ENCODE results near the gene ARL14.

Gene ARL14

DNA sequence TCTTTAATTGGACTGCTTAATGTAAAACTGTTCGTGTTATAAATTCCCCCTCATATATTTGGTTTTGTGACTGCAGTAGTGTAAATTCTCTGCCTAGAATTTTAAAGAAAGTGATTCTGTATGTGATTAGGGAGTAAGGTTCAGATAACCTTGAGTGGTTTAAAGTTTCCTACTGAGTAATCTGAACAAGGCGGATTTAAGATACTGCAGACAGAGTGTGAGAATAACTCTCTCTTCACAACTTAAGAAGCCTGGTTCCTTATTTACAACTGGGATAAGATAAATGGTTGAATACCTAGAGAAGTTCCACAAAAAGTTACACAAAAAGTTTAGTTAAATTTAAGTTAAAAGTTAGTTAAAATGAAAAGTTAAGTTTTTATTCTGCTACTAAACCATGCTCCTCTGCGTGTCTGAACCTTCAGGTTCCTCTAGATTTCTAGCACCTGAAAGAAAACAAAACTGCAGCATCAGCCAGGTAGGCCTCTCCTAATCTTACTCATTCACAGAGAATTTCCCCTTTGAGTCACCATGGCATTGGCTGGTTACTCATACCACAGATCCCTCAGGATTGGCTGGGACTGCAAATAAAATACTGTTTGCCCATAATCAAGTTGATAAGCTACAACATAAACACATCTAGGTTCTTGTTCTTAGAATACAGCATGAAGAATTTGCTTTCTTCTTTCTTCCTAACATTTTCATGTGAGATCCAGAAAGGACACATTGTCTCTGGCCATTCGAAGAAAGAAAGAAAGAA lies at the start of gene ARL14:
Gene ARL14, plus strand, starts transcription at position 614 of the 757 bp plus-strand sequence. CDS start 187 bp downstream, outside the sequence.
- no peak for DNase-seq

GRCh38 chr3:160629491-160629890 lies 47.5 kb upstream of the ARL14 start:
- no peak for DNase-seq

GRCh38 chr3:160633361-160634083 lies 43.4 kb upstream of the ARL14 start:
- no peak for DNase-seq

DNA sequence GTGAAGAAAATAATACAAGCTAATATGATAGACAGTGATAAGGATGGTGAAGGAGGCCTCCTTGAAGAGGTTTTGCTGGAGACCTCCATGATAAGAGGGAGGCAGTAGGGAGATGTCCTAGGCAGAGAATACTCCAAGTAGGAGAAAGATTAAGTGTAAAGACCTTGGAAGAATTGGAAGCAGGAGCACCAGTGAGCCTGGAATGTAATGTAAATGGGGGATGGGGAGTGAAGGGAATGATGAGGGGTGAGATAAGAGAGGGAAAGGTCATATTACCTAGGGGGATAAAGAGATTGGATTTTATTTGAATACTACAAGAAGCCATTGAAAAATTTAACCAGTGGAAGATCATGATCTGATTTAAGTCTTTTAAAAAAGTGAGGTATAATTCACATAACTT lies 41.7 kb upstream of the ARL14 start:
- no peak for DNase-seq

DNA sequence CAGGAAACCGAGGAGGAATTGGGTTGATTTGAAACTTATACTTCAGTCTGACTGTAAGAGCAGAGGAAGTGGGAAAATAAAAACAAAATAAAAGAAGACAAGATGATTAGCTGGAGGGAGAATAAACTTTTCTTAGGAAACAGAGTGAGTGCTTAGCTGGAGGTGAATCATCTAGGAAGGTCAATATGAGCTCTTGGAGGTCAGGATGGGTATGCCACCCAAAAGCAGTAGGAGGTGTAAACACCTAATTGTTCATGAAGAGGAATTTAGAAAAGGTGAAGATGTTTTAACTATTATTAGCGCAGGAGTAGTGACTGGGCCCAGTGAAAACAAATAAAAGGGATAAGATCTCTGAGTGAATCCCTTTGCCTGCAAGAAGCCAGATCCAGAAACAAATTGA lies 39.9 kb upstream of the ARL14 start:
- DNase-seq, result no peak

DNA sequence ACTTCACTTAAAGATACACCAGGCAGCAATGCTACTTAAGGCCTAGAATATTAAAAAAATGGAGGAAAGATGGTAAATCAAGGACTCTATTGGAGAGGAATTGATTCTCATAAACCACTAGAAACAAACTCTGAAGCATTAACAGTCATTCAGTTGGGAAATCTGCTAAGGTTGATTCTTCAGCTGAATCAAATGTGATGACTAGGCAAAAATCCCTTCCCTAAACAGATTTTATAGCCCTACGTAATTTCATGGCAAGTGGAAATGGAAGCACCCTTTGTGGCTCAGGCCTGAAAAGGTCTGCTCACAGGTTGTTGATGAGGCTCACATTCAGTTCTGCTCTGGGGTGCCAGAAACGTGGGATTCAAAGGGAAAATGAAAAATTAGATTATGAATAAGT lies 38.8 kb upstream of the ARL14 start:
- DNase-seq, result no peak

GRCh38 chr3:160641665-160642309 lies 35.2 kb upstream of the ARL14 start:
- DNase-seq, result no peak

DNA sequence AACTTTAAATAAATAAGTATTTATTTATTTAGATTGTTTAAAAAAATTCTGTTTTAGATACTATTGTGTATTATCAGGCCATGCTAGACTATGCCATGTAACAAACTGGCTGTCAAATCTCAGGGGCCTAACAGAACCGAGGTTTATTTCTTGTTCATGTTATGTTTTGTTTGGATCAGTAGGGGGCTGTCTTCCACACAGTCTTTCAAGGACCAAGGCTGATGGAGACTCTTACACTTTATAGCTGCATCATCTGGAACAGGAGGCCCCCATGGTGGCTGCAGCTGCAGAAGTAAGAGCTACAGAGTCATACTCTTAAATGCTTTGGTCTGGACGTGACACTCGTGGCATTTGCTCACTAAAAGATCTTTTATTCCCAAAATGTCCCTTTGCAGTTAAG lies 33.0 kb upstream of the ARL14 start:
- no peak for DNase-seq

- no peak for DNase-seq
Observed at GRCh38 chr3:160644491-160644890, 32.5 kb upstream of the ARL14 start.

- no peak for DNase-seq
Observed at GRCh38 chr3:160648701-160649100, 28.3 kb upstream of the ARL14 start.

DNA sequence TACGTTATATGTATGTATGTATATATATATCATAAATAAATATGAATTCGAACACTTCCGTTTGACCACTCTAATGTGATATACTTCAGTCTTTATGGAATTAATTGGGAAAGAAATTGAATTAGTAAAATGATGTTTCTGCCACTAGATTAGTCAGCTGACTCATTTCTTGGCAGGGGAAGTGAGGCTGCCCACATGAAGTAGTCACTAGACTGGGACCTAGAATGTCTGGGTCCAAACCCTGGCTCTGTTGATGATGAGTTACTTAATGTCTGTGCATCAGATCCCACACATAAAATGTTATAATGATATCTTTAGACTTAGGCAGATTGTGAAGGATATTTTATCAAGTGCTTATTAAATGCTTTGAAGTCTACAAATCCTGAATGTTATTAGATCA lies 27.4 kb upstream of the ARL14 start:
- no peak for DNase-seq

DNA sequence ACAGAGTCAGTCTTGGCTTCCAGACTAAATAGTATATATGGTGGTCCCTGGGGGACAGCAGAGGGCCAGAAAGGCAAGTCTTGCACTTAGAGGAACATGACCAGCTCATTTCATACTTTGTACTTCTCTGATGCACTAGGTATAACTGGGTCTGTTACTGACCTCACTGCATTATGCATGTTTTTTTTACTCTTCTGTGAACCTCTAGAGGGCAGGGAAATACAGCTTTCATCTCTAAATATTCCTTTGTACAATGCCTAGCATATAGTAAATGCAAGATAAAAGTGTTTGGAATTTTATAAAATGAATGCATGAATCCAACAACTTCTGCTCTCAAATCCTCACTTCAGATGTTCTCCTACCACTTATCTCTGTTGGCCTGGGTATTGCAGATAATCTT lies 23.4 kb upstream of the ARL14 start:
- DNase-seq, result no peak

DNA sequence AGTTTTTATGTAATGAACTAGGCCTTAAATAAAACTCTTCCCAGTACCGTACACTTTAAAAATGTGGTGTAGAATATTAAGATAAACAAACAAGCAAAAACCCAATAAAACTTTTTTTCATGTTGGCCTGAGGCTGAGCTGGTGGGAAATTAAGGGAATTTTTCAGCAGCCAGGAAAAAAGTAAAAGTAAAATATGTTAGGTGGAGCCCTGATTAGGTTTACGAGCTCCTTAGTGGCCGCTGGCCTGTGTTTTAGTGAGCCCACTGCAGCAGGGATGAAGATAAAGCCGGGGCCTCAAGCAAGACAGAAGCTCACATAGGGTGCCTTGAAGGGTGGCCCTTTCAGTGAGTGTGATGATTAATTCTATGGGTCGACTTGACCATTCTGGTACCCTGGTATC lies 16.1 kb upstream of the ARL14 start:
- no peak for DNase-seq

- no peak for DNase-seq
Observed at GRCh38 chr3:160661660-160662059, 15.3 kb upstream of the ARL14 start.

DNA sequence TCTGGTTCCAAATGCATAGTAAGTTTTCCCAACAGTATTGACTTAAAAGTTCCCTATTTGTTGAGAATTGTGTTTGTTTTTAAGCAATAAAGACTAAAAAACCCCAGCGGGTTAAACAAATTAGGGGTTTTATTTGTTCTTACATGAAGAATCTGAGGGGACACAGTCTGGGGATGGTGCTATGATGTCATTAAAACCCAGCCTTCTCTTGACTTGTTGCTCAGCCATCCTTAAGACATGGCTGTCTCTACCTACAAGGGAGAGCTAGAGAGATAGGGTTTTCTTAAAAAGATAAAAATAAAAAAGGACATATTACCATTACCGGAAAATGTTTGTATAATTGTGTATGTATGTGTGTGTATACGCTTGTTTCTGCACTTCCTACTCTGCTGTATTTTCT lies 11.7 kb upstream of the ARL14 start:
- DNase-seq, result no peak

DNA sequence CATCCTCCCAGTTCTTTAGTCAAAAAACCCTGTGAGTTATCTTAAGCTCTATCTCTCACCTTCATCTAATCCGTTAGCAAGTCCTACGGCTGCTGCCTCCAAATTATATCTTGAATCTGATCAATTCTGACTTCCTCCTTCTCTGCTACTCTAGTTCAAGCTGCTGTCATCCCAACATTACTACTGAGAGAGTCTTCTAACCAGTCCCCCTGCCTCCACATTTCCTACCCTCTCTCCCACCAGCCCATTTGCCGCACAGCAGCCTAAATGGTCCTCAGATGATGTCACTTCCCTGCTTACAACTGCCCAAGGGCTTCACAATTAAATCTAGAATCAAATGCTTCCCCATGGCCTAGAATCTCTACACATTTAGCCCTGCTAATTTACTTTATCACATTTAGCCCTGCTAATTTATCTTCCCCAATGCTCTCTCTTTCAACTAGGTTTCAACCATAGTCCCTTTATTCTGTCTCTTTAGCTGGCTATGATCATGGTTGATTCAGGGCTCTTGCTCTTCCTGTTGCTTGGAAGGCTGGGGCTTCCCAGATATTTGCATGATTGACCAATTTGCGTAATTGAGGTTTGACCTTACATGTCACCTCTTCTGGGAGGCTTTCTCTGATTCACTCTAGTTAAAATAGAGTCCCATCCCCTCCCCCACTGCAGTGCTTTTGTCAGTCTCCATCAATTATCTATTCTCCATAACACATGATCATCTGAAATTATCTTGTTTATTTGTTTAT lies 11.0 kb upstream of the ARL14 start:
- DNase-seq, result no peak

- no peak for DNase-seq
Observed at GRCh38 chr3:160667452-160667851, 9.5 kb upstream of the ARL14 start.

- DNase-seq, result no peak
Observed at GRCh38 chr3:160668454-160668853, 8.5 kb upstream of the ARL14 start.

- DNase-seq, result no peak
Observed at GRCh38 chr3:160671231-160671630, 5.7 kb upstream of the ARL14 start.

GRCh38 chr3:160671995-160672394 lies 5.0 kb upstream of the ARL14 start:
- DNase-seq, result no peak

DNA sequence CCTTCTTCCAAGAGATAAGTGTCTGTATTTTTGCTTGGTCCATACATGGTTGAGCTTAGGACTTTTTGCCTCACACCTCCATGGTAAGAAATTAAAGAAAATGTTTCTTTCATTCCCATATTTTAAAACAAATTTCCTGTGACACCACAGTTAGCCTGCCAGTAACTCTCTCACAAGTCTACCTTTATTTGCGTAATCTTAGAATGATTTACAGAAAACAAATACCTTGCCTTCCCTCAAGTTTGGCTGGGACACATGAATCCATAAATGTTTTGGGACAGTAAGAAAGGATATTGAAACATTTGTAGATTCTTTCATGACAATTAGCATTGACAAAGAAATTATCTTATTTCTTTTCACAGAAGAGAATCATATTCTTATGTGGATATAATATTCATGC lies 3.8 kb upstream of the ARL14 start:
- no peak for DNase-seq

DNA sequence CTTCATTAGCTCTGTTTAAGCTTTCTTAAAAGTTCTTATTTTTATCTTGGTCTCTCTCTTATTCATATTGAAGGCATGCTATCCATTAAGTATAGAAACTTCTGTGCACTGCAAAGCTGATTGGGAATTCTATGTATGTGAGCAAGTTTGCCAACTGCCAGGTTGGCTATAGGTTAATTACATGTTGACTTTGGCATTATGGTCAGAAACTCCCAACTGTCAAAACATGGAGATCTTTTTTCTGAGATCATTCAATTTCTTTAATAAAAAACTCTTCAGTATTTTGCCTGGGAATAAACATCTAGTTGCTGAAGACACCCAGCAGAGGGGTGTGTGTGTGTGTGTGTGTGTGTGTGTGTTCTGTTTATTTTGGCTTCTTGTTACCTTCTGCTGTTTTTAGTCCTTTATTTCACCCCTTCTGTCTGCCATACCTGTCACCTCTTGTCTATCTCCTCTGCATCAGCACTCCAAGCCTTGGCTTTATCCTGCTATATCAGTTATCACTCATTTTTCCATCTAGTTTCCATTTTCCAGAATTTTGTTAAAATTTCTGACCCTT lies 1.3 kb upstream of the ARL14 start:
- DNase-seq, result no peak

- DNase-seq, result no peak
Observed at GRCh38 chr3:160677459-160677881, 510 bp downstream of the ARL14 start.
